MM.1S (cell line): ENCODE measurements around the gene CD248.

Source experiments
- EZH2phosphoT487 ChIP-seq: fragments of 300-600 bp; sonication (generic); IDR thresholded peaks from 2 replicates; pipeline ENCODE4 v1.6.1; 2018; ENCODE audit warnings: antibody characterized with exemption, low read length
- TF ChIP-seq, protein P1 (sequence below): fragments of 300-600 bp; sonication (generic); IDR thresholded peaks from 2 replicates; pipeline ENCODE4 v1.5.1; 2016; ENCODE audit warnings: antibody characterized with exemption, low read length, mixed read lengths

DNA sequence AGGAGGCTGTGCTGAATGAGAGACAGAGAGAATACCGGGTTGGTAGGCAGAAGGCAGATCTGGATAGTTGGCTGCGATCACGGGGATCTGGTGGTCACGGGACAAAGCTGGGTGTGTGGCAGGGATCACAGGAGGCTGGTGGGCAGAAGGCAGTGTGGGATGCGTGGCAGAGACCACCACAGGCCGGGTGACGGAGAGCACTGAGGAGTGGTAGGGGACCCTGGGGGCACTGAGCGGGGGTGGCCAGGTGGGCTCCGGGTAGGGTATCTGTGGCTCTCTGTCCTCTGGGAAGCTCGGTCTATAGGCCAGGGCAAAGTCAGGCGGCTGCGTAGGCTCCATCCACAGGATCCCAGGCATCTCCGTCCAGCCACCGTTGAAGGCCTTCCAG lies 1.4 kb downstream of the CD248 start:
- TF ChIP-seq, protein P1, sequence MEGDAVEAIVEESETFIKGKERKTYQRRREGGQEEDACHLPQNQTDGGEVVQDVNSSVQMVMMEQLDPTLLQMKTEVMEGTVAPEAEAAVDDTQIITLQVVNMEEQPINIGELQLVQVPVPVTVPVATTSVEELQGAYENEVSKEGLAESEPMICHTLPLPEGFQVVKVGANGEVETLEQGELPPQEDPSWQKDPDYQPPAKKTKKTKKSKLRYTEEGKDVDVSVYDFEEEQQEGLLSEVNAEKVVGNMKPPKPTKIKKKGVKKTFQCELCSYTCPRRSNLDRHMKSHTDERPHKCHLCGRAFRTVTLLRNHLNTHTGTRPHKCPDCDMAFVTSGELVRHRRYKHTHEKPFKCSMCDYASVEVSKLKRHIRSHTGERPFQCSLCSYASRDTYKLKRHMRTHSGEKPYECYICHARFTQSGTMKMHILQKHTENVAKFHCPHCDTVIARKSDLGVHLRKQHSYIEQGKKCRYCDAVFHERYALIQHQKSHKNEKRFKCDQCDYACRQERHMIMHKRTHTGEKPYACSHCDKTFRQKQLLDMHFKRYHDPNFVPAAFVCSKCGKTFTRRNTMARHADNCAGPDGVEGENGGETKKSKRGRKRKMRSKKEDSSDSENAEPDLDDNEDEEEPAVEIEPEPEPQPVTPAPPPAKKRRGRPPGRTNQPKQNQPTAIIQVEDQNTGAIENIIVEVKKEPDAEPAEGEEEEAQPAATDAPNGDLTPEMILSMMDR: no peak
- TF ChIP-seq EZH2phosphoT487: no peak
